SU-DHL-6 (cell line): ENCODE measurements around the gene ZNF286A.

ENCODE experiments used
- H2AFZ ChIP-seq: fragments of 200-600 bp; sonication (generic); 2 replicates; pipeline ENCODE4 v1.6.1; 2014; ENCODE audit warnings: low read depth, mild to moderate bottlenecking, moderate library complexity, mixed read lengths, antibody characterized with exemption, low read length; ENCODE audit not compliant: severe bottlenecking
- H3F3A ChIP-seq: fragments of 200-600 bp; shearing (Covaris generic); 2 replicates; pipeline ENCODE4 v1.6.0; 2016; ENCODE audit warnings: antibody characterized with exemption, mild to moderate bottlenecking; ENCODE audit not compliant: insufficient read depth
- H3K27ac ChIP-seq: fragments of 200-600 bp; sonication (generic); 2 replicates; pipeline ENCODE4 v1.5.1; 2016; ENCODE audit warnings: low read depth, mild to moderate bottlenecking, low read length, moderate library complexity, mixed read lengths
- H3K27me3 ChIP-seq: fragments of 200-600 bp; sonication (generic), shearing (Covaris generic); 2 replicates; pipeline ENCODE4 v1.6.0; 2014; ENCODE audit warnings: mild to moderate bottlenecking, low read length
- H3K36me3 ChIP-seq: fragments of 200-600 bp; sonication (generic); 2 replicates; pipeline ENCODE4 v1.6.1; 2014; ENCODE audit warnings: mild to moderate bottlenecking, low read length, mixed read lengths
- H3K4me2 ChIP-seq: fragments of 300-600, 200-600 bp; shearing (Covaris generic), sonication (generic); 2 replicates; pipeline ENCODE4 v1.6.0; 2014; ENCODE audit warnings: low read length, low read depth, mild to moderate bottlenecking; ENCODE audit not compliant: poor library complexity, severe bottlenecking
- H3K4me3 ChIP-seq: fragments of 200-600 bp; sonication (generic); 2 replicates; pipeline ENCODE4 v1.5.1; 2014; ENCODE audit warnings: antibody characterized with exemption, low read length, mild to moderate bottlenecking, mixed read lengths; ENCODE audit not compliant: insufficient read depth, poor library complexity, severe bottlenecking
- H3K79me2 ChIP-seq: fragments of 200-600 bp; sonication (generic); 2 replicates; pipeline ENCODE4 v1.6.1; 2014; ENCODE audit warnings: mild to moderate bottlenecking, low read length, moderate library complexity; ENCODE audit not compliant: insufficient read depth
- H3K9ac ChIP-seq: fragments of 200-600 bp; sonication (generic); 2 replicates; pipeline ENCODE4 v1.7.0; 2014; ENCODE audit warnings: mild to moderate bottlenecking, low read length
- H3K9me2 ChIP-seq: fragments of 200-600 bp; sonication (generic); replicated peaks from 2 replicates; pipeline ENCODE4 v1.6.1; 2014; ENCODE audit warnings: low read length; ENCODE audit not compliant: insufficient read depth
- H3K9me3 ChIP-seq: fragments of 200-600 bp; sonication (generic); 2 replicates; pipeline ENCODE4 v1.6.1; 2014; ENCODE audit warnings: low read length, mixed read lengths; ENCODE audit not compliant: insufficient read depth
- H4K20me1 ChIP-seq: fragments of 200-600 bp; sonication (generic); 2 replicates; pipeline ENCODE4 v1.6.1; 2014; ENCODE audit warnings: low read depth, mild to moderate bottlenecking, antibody characterized with exemption, low read length, moderate library complexity, mixed read lengths
- EZH2phosphoT487 ChIP-seq: fragments of 200-600 bp; sonication (generic), shearing (Covaris generic); conservative IDR thresholded peaks from 2 replicates; pipeline ENCODE4 v1.6.1; 2018; ENCODE audit warnings: mild to moderate bottlenecking, antibody characterized with exemption, low read length, moderate library complexity, mixed read lengths
- TF ChIP-seq, protein P1 (sequence below): fragments of 200-600 bp; sonication (generic); IDR thresholded peaks from one replicate; pipeline ENCODE4 v1.5.1; 2017; ENCODE audit warnings: antibody characterized with exemption, mild to moderate bottlenecking, low read length, moderate library complexity; ENCODE audit not compliant: insufficient read depth, poor library complexity, severe bottlenecking

ZNF286A gene

GRCh38 chr17:15657868-15658267 is 41.7 kb upstream of the ZNF286A start:
- no peak overlapping the region for H3K4me3 ChIP-seq
- H2AFZ ChIP-seq, result no peak overlapping the region
- H3F3A ChIP-seq, result no peaks in the 10 kb centered on the region
- H3K9me2 ChIP-seq, result no peaks in the 10 kb centered on the region
- H3K27me3 ChIP-seq, result no peaks in the 10 kb centered on the region
- no peaks in the 10 kb centered on the region for H4K20me1 ChIP-seq
- no peak overlapping the region for H3K27ac ChIP-seq
- TF ChIP-seq, protein P1, sequence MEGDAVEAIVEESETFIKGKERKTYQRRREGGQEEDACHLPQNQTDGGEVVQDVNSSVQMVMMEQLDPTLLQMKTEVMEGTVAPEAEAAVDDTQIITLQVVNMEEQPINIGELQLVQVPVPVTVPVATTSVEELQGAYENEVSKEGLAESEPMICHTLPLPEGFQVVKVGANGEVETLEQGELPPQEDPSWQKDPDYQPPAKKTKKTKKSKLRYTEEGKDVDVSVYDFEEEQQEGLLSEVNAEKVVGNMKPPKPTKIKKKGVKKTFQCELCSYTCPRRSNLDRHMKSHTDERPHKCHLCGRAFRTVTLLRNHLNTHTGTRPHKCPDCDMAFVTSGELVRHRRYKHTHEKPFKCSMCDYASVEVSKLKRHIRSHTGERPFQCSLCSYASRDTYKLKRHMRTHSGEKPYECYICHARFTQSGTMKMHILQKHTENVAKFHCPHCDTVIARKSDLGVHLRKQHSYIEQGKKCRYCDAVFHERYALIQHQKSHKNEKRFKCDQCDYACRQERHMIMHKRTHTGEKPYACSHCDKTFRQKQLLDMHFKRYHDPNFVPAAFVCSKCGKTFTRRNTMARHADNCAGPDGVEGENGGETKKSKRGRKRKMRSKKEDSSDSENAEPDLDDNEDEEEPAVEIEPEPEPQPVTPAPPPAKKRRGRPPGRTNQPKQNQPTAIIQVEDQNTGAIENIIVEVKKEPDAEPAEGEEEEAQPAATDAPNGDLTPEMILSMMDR, result no peak
- no peak for TF ChIP-seq EZH2phosphoT487
- H3K79me2 ChIP-seq, result no peaks in the 10 kb centered on the region
- no peak overlapping the region for H3K4me2 ChIP-seq
- no peak overlapping the region for H3K9ac ChIP-seq
- H3K36me3 ChIP-seq, result no peaks in the 10 kb centered on the region
- no peaks in the 10 kb centered on the region for H3K9me3 ChIP-seq

GRCh38 chr17:15658296-15658695 is 41.3 kb upstream of the ZNF286A start:
- H3K9ac ChIP-seq, result no peak overlapping the region
- no peaks in the 10 kb centered on the region for H3K27me3 ChIP-seq
- H3K27ac ChIP-seq, result no peak overlapping the region
- no peak overlapping the region for H2AFZ ChIP-seq
- H3K79me2 ChIP-seq, result no peaks in the 10 kb centered on the region
- H3K4me2 ChIP-seq, result no peak overlapping the region
- H3K4me3 ChIP-seq, result no peak overlapping the region
- no peaks in the 10 kb centered on the region for H3K9me3 ChIP-seq
- no peaks in the 10 kb centered on the region for H3K36me3 ChIP-seq
- no peaks in the 10 kb centered on the region for H3K9me2 ChIP-seq
- no peaks in the 10 kb centered on the region for H3F3A ChIP-seq
- TF ChIP-seq, protein P1, result no peak
- TF ChIP-seq EZH2phosphoT487, result no peak
- H4K20me1 ChIP-seq, result no peaks in the 10 kb centered on the region

DNA sequence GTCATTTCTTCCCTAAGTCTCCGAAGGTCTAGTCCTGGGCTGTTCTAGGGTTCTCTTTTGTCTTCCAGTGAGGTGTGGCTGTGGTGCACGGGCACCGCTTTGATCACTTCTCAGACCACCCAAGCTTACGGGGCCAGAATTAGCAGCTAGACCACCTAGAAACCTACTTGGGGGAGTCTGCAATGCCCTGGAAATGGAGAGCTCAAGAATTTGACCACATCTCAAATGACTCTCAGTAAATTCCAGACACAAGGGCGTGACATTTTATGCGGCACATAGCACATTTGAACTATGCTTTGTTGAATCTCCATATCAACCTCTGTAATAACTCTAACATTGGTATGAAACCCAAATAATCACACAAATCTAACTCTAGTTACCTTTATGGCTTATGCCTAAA is 40.3 kb upstream of the ZNF286A start:
- no peak overlapping the region for H2AFZ ChIP-seq
- H3K36me3 ChIP-seq, result no peaks in the 10 kb centered on the region
- H3K9me2 ChIP-seq, result no peaks in the 10 kb centered on the region
- TF ChIP-seq, protein P1, result no peak
- no peak for TF ChIP-seq EZH2phosphoT487
- H3K79me2 ChIP-seq, result no peaks in the 10 kb centered on the region
- no peaks in the 10 kb centered on the region for H3F3A ChIP-seq
- H3K4me3 ChIP-seq, result no peak overlapping the region
- no peaks in the 10 kb centered on the region for H3K9me3 ChIP-seq
- no peak overlapping the region for H3K27ac ChIP-seq
- no peak overlapping the region for H3K4me2 ChIP-seq
- H3K9ac ChIP-seq, result no peak overlapping the region
- no peaks in the 10 kb centered on the region for H4K20me1 ChIP-seq
- H3K27me3 ChIP-seq, result no peaks in the 10 kb centered on the region

GRCh38 chr17:15659663-15660062 is 39.9 kb upstream of the ZNF286A start:
- H3K9ac ChIP-seq, result no peak overlapping the region
- H3K27me3 ChIP-seq, result no peaks in the 10 kb centered on the region
- no peak overlapping the region for H3K27ac ChIP-seq
- no peaks in the 10 kb centered on the region for H3F3A ChIP-seq
- no peaks in the 10 kb centered on the region for H3K9me2 ChIP-seq
- no peak overlapping the region for H2AFZ ChIP-seq
- H3K79me2 ChIP-seq, result no peaks in the 10 kb centered on the region
- H3K36me3 ChIP-seq, result no peaks in the 10 kb centered on the region
- H3K4me3 ChIP-seq, result no peak overlapping the region
- H4K20me1 ChIP-seq, result no peaks in the 10 kb centered on the region
- TF ChIP-seq, protein P1, result no peak
- no peak for TF ChIP-seq EZH2phosphoT487
- no peaks in the 10 kb centered on the region for H3K9me3 ChIP-seq
- no peak overlapping the region for H3K4me2 ChIP-seq
